Esophagus squamous epithelium (tissue), 5 donors: ENCODE results near the gene TRAP1. TPM values are rescaled to one million over a fixed set of nuclear protein-coding genes. Genes with fewer than 3 reads are reported as not detected.

Experiments
- DNase-seq: peaks from one replicate; lab custom pipeline; 2025; lab: John Stamatoyannopoulos, UW
- H3K27ac ChIP-seq, 4 donors: fragments of 200-600 bp; sonication (generic); one replicate each; pipeline ENCODE4 v1.5.1; 2016 to 2019; ENCODE audit warnings: mild to moderate bottlenecking in 1 of 4
- H3K27me3 ChIP-seq, 4 donors: fragments of 200-600 bp; sonication (generic); 1 replicate in 3 of 4; 2 replicates in 1 of 4; pipeline versions ENCODE4 v1.5.1 to v1.6.0; 2017 to 2021; ENCODE audit warnings: antibody characterized with exemption in 1 of 4
- H3K36me3 ChIP-seq, 3 donors: fragments of 200-600 bp; sonication (generic); one replicate each; pipeline ENCODE4 v1.5.1; 2016 to 2019
- H3K4me1 ChIP-seq, 3 donors: fragments of 200-600 bp; sonication (generic); one replicate each; pipeline ENCODE4 v1.5.1; 2017 to 2019
- H3K4me3 ChIP-seq, 4 donors: fragments of 200-600 bp; sonication (generic); 1 replicate in 3 of 4; 2 replicates in 1 of 4; pipeline ENCODE4 v1.5.1; 2016 to 2019; ENCODE audit warnings: mild to moderate bottlenecking in 2 of 4, moderate library complexity in 1 of 4
- H3K9me3 ChIP-seq, 3 donors: fragments of 200-600 bp; sonication (generic); one replicate each; pipeline ENCODE4 v1.5.1; 2016 to 2019
- POLR2A ChIP-seq, 4 donors: fragments of 450-650 bp; IDR thresholded peaks; one replicate each; pipeline ENCODE4 v1.6.1; 2017; ENCODE audit warnings: antibody characterized with exemption in 4 of 4, mild to moderate bottlenecking in 4 of 4, moderate library complexity in 3 of 4
- WGBS, 2 donors: methylation state at CpG; one replicate each; pipeline ENCODE4 v1.1.5; 2018; 5-methylcytosine and 5-hydroxymethylcytosine counted together
- intact Hi-C: fragments of 100-400 bp; cut with DNase I; formaldehyde crosslinking; loops from one replicate; pipeline ENCODE4 v1.15.0; 2022
- total RNA-seq, 4 donors: library from RNA; depleted of rRNA; stranded (reverse); fragments of >200 nt; gene quantifications; one replicate each; pipeline ENCODE4 v1.1.0, GENCODE V29; 2016
- TF ChIP-seq, protein P1 (sequence below), 6 experiments: fragments of 450-650 bp in 4 of 6; fragments of 200-600 bp in 2 of 6; sonication (generic) in 2 of 6; IDR thresholded peaks; one replicate each; pipeline ENCODE4 v1.5.1; 2016 to 2019; ENCODE audit warnings: antibody characterized with exemption in 6 of 6, mild to moderate bottlenecking in 4 of 6, moderate library complexity in 4 of 6
- donor health status: DM: yes; HTN: yes; CAD: no.

Gene TRAP1
- total RNA-seq, 4 donors from 2014 or later, result 76.5 to 121 (median 97.6) TPM

DNA sequence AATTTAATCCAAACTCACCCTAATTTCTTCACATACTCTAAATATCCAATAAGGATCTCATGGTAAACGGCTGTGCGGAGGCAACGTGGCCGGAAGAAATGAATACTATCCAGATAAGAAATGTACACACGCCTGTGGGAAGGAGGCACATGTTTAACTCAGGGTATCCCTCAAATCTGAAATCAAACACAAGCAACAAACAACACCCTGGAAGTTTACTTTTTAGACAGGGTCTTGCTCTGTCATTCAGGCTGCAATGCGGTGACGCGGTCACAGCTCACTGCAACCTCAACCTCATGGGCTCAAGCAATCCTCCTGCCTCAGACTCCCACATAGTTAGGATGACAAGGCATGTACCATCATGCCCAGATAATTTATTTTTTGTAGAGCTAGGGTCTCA, 21.2 kb upstream of the TRAP1 start:
- no peaks in the 10 kb centered on the region for H3K4me1 ChIP-seq
- no peak for DNase-seq
- no peak for TF ChIP-seq POLR2A (IDR thresholded peaks at IDR 0.05)
- TF ChIP-seq, protein P1, sequence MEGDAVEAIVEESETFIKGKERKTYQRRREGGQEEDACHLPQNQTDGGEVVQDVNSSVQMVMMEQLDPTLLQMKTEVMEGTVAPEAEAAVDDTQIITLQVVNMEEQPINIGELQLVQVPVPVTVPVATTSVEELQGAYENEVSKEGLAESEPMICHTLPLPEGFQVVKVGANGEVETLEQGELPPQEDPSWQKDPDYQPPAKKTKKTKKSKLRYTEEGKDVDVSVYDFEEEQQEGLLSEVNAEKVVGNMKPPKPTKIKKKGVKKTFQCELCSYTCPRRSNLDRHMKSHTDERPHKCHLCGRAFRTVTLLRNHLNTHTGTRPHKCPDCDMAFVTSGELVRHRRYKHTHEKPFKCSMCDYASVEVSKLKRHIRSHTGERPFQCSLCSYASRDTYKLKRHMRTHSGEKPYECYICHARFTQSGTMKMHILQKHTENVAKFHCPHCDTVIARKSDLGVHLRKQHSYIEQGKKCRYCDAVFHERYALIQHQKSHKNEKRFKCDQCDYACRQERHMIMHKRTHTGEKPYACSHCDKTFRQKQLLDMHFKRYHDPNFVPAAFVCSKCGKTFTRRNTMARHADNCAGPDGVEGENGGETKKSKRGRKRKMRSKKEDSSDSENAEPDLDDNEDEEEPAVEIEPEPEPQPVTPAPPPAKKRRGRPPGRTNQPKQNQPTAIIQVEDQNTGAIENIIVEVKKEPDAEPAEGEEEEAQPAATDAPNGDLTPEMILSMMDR (IDR thresholded peaks at IDR 0.05), result no peak
- H3K36me3 ChIP-seq, result peaks cover 44 to 100% (median 75%) of the 10 kb centered on the region in 3 donors
- no peak overlapping the region for H3K27ac ChIP-seq
- intact Hi-C loops, result no loop called here
- WGBS, 2 donors, result 90 to 97% methylated on average over 8 of the region's 8 CpGs
- no peaks in the 10 kb centered on the region for H3K9me3 ChIP-seq
- no peaks in the 10 kb centered on the region for H3K27me3 ChIP-seq
- H3K4me3 ChIP-seq, result no peak overlapping the region

DNA sequence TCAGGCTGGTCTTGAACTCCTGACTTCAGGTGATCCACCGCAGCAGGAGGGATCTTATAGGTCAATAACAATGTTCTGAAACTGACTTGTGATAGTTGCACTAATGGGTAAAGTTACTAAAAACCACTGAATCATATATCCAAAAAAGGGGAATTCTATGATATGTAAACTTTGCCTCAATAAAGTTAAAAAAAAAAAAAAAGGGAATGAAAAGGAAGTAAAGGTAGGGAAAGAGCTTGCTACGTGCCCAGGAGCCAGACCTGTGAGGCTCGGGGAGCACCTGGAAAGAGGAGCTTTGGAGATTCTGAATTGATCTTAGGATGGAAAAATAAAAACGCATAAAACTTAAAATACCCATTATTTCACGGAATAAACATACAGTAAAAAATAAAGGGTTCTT, 20.8 kb upstream of the TRAP1 start:
- intact Hi-C loops, result no loop called here
- H3K36me3 ChIP-seq, result peaks cover 44 to 100% (median 71%) of the 10 kb centered on the region in 3 donors
- no peak overlapping the region for H3K27ac ChIP-seq
- WGBS, 2 donors, result 92 to 93% methylated on average over 5 of the region's 5 CpGs
- H3K4me1 ChIP-seq, result no peaks in the 10 kb centered on the region
- DNase-seq, result no peak
- H3K9me3 ChIP-seq, result no peaks in the 10 kb centered on the region
- TF ChIP-seq, protein P1 (IDR thresholded peaks at IDR 0.05), result no peak
- TF ChIP-seq POLR2A (IDR thresholded peaks at IDR 0.05), result no peak
- no peaks in the 10 kb centered on the region for H3K27me3 ChIP-seq
- H3K4me3 ChIP-seq, result no peak overlapping the region

DNA sequence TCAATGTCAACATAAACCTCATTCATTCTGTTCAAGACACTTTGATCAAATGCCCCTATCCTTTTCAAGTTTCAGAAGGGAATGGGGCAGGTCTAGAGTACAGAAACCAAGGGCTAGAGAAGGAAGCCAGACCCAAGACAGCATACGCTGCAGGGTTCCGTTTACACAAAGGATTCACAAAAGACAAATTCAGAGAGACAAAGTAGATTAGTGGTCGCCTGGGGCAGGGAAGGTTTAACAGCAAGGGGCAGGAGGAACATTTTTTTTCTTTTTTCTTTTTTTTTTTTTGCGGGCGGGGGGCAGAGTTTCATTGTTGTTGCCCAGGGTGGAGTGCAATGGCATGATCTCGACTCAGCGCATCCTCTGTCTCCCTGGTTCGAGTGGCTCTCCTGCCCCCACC, 19.9 kb upstream of the TRAP1 start:
- DNase-seq, result no peak
- no peak overlapping the region for H3K27ac ChIP-seq
- H3K4me1 ChIP-seq, result no peaks in the 10 kb centered on the region
- TF ChIP-seq, protein P1 (IDR thresholded peaks at IDR 0.05), result no peak
- TF ChIP-seq POLR2A (IDR thresholded peaks at IDR 0.05), result no peak
- WGBS, 2 donors, result 79 to 86% methylated on average over 8 of the region's 8 CpGs
- no peaks in the 10 kb centered on the region for H3K9me3 ChIP-seq
- intact Hi-C loops, result no loop called here
- H3K27me3 ChIP-seq, result no peaks in the 10 kb centered on the region
- H3K36me3 ChIP-seq, result peaks cover 45 to 100% (median 72%) of the 10 kb centered on the region in 3 donors
- no peak overlapping the region for H3K4me3 ChIP-seq

DNA sequence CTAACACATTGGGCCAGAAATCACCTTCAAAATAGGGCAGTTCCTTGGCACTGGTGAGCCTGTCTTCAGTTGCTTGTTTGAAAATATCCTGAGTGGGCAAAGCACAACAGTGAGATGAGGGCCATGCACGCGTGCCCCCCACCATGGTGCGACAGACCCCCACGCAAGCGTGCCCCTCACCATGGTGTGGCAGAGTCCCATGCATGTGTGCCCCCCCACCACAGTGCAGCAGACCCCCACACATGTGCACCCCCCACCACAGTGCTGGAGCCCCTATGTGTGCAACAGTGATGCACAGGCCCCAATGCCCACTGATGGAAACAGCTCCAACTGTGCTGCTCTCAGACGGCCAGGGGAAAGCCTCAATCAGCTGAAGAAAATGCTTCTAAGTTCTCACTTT, 18.8 kb upstream of the TRAP1 start:
- H3K4me1 ChIP-seq, result no peaks in the 10 kb centered on the region
- TF ChIP-seq, protein P1 (IDR thresholded peaks at IDR 0.05), result no peak
- TF ChIP-seq POLR2A (IDR thresholded peaks at IDR 0.05), result no peak
- DNase-seq, result no peak
- H3K27ac ChIP-seq, result no peak overlapping the region
- 83 to 84% methylated on average over 1 to 5 of the region's 6 CpGs for WGBS, 2 donors
- H3K27me3 ChIP-seq, result no peaks in the 10 kb centered on the region
- no peaks in the 10 kb centered on the region for H3K9me3 ChIP-seq
- H3K4me3 ChIP-seq, result no peak overlapping the region
- intact Hi-C loops, result no loop called here
- H3K36me3 ChIP-seq, result peaks cover 55 to 100% (median 77%) of the 10 kb centered on the region in 3 donors

DNA sequence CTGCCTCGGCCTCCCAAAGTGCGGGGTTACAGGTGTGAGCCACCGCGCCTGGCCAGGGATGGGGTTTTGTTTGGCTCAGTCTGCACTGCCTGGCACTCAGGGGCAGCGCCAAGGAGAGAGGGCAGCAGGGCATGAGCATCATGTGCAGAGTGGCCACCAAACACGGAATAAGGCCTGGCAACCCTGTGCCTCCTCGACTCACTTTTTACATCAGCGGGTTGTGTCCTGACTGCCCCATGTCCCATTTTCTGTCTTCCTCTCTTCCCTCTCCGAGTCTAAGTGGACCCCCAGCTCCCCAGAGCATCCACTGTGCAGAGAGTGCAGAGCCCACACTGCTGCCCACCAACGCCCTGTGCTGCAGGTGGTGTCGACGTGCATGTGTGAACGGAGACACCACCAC, 18.2 kb upstream of the TRAP1 start:
- 94 to 95% methylated on average over 3 to 8 of the region's 13 CpGs for WGBS, 2 donors
- intact Hi-C loops, result no loop called here
- Histone ChIP-seq H3K27ac (no peak overlapping the region), H3K4me3 (no peak overlapping the region), H3K4me1 (no peaks in the 10 kb centered on the region), H3K36me3 (peaks cover 61 to 100% (median 77%) of the 10 kb centered on the region in 3 donors), H3K27me3 (no peaks in the 10 kb centered on the region), H3K9me3 (no peaks in the 10 kb centered on the region)
- DNase-seq, result no peak
- no peak for TF ChIP-seq POLR2A (IDR thresholded peaks at IDR 0.05)

DNA sequence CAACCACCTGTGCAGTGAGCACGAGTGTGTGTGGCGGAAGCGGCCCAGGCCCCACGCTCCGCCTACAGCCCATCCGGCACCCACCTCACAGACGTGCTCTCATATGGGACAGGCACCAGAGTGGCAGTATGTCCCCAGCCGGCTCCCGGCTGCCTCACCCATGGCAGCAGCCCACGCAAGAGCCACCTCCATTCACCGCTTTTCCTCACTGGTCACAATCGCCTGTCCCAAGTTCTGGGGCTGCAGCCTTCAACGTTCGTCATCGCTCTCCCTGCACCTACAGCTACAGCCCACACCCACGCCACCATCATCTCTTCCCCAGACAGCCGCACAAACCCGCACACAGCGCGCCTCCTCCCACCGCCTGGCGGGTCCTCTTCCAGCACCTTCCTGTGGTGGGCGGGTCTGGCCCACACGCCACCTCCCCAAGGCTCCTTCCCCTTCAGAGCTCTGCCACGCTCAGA, 17.5 kb upstream of the TRAP1 start:
- H3K36me3 ChIP-seq, result peaks cover 62 to 100% (median 77%) of the 10 kb centered on the region in 3 donors
- intact Hi-C loops, result no loop called here
- no peak for DNase-seq
- no peak for TF ChIP-seq POLR2A (IDR thresholded peaks at IDR 0.05)
- TF ChIP-seq, protein P1 (IDR thresholded peaks at IDR 0.05), result no peak
- no peaks in the 10 kb centered on the region for H3K4me1 ChIP-seq
- WGBS, 2 donors, result 95 to 96% methylated on average over 18 to 21 of the region's 25 CpGs
- no peak overlapping the region for H3K4me3 ChIP-seq
- no peaks in the 10 kb centered on the region for H3K27me3 ChIP-seq
- H3K27ac ChIP-seq, result no peak overlapping the region
- H3K9me3 ChIP-seq, result no peaks in the 10 kb centered on the region
